HuH-7.5 (cell line): ENCODE data around the gene CDKN2B-AS1.
A peak's percentile ranks its signal among the peaks of the same experiment; 100 is the strongest.

Experiments
- DNase-seq: peaks from one replicate; pipeline ENCODE4 v3.0.0; 2011; ENCODE audit warnings: low spot score

Gene CDKN2B-AS1

GRCh38 chr9:22118810-22119521 is 124.4 kb downstream of the CDKN2B-AS1 start:
- DNase-seq: no peak

- DNase-seq: no peak
Observed at GRCh38 chr9:22119522-22120158, 125.0 kb downstream of the CDKN2B-AS1 start.

GRCh38 chr9:22120159-22120549 is 125.6 kb downstream of the CDKN2B-AS1 start:
- DNase-seq: no peak

- DNase-seq: no peak
Observed at GRCh38 chr9:22120595-22120994, 126.0 kb downstream of the CDKN2B-AS1 start.

- DNase-seq: peak; percentile 14
Observed at GRCh38 chr9:22124263-22125011, 129.8 kb downstream of the CDKN2B-AS1 start.

- DNase-seq: no peak
Observed at GRCh38 chr9:22129133-22129532, 134.5 kb downstream of the CDKN2B-AS1 start.

GRCh38 chr9:22129633-22130032 is 135.0 kb downstream of the CDKN2B-AS1 start:
- DNase-seq: no peak

GRCh38 chr9:22131817-22132216 is 137.2 kb downstream of the CDKN2B-AS1 start:
- no peak for DNase-seq

GRCh38 chr9:22134390-22134789 is 139.8 kb downstream of the CDKN2B-AS1 start:
- no peak for DNase-seq

GRCh38 chr9:22136461-22137096 is 142.0 kb downstream of the CDKN2B-AS1 start:
- no peak for DNase-seq

- DNase-seq: no peak
Observed at GRCh38 chr9:22138956-22139660, 144.5 kb downstream of the CDKN2B-AS1 start.

- peak; percentile 13 for DNase-seq
Observed at GRCh38 chr9:22141908-22142307, 147.3 kb downstream of the CDKN2B-AS1 start.

- DNase-seq: no peak
Observed at GRCh38 chr9:22142671-22143070, 148.1 kb downstream of the CDKN2B-AS1 start.

GRCh38 chr9:22143799-22144625 is 149.4 kb downstream of the CDKN2B-AS1 start:
- no peak for DNase-seq

- no peak for DNase-seq
Observed at GRCh38 chr9:22146604-22147003, 152.0 kb downstream of the CDKN2B-AS1 start.

GRCh38 chr9:22147813-22148527 is 153.4 kb downstream of the CDKN2B-AS1 start:
- no peak for DNase-seq

- DNase-seq: no peak
Observed at GRCh38 chr9:22148528-22148875, 153.9 kb downstream of the CDKN2B-AS1 start.

GRCh38 chr9:22148876-22149637 is 154.5 kb downstream of the CDKN2B-AS1 start:
- DNase-seq: no peak

- DNase-seq: no peak
Observed at GRCh38 chr9:22154064-22154463, 159.5 kb downstream of the CDKN2B-AS1 start.

- DNase-seq: no peak
Observed at GRCh38 chr9:22156586-22156985, 162.0 kb downstream of the CDKN2B-AS1 start.
